Hematopoietic multipotent progenitor cell treated with erythropoietin and hydrocortisone succinate and interleukin-3 and kit ligand, for 6 days (in vitro differentiated cells): ENCODE data around the gene PCSK2.

ENCODE experiments used
- DNase-seq: peaks from one replicate; pipeline ENCODE4 v3.0.0-alpha.2; 2015

The PCSK2 gene

DNA sequence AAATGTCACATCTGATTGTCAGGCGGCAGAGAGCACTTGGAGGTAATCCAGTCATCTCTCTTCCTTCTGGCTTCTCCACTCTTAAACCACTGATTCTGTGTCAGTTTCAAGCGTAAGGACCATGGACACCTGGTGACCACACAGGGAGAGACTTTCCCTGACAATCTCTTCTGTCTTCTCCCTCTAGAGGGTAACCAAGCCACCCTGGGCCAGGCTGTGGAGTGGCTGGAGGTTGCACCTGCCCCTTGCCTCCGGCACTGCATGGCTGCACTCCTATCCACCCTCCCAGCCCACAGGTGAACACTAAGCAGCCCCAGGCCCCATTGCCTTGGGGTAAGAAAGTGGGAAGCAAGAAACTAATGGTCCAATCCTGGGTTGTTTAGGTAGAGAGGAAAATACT, 225.6 kb downstream of the PCSK2 start:
- DNase-seq = no peak

DNA sequence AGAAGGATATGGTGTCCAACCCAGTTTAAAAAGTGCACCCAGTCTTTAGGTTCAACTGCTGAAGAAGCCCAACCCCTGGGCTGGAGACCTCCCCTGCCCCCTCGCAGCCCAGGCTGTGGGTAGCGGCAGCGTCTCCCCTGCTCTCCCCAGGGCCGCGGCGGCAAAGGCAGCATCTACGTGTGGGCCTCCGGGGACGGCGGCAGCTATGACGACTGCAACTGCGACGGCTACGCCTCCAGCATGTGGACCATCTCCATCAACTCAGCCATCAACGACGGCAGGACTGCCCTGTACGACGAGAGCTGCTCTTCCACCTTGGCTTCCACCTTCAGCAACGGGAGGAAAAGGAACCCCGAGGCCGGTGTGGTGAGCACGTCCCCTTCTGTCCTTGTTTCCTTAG, 226.8 kb downstream of the PCSK2 start:
- DNase-seq = no peak

DNA sequence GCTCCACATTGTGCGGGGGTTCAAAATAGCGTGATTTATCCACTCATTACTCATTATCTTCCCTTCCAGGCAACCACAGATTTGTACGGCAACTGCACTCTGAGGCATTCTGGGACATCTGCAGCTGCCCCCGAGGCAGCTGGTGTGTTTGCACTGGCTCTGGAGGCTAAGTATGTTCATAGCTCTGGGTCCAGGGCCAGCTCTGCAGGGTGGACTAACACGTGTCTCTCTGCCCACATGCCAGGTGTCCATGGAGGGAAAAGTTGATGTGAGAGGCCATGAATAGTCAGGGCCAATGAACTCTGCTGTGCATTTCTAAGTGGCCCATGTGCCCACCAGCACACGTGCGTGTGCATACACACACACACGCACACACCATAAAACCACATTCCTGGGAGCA, 229.4 kb downstream of the PCSK2 start:
- DNase-seq = no peak

DNA sequence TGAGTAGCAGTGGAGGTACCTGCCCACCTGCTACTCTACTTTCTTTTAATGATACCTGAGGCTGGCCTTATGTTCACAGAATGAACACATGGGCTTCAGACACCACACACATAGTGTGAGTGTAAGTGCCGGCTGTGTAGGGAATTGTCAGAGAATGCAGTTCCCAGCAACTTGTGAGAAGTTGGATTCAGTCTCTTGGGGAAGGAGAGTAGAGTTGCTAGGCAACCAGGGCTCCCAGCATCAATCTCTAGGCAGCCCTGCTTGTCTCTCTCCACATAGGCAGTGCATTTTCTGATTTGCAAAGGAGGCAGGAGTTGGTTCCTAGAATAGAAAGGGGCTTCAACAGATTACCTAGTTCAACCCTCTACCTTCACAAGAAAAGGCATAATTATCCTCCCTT, 230.2 kb downstream of the PCSK2 start:
- no peak for DNase-seq

DNA sequence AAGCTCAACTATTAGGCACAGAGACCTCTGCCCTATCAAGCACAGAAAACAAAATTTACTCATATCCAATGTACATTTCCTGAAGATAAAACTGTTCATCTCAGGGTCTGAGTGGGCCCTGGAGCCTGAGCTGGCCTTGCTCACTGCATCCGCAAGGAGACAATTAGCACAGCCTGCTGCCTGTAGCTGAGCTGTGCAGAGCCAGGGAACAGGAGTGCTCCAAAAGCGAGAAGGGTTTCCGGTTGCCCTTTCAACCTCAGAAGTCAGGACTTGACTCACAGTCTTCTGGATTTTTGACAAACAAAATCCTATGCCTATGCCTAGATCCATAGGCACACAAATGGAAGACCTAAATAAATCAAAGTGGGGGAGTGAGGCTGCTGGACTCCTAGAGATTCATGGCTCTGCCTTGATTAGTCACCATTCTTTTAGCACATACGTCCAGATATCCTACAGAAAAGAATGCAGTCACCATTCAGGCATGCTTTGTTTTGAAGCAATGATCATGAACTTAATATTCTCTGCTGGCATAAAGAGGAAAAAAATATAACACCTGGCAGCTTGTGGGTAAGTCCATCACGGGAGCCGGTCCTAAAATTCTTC, 230.8 kb downstream of the PCSK2 start:
- DNase-seq = no peak

DNA sequence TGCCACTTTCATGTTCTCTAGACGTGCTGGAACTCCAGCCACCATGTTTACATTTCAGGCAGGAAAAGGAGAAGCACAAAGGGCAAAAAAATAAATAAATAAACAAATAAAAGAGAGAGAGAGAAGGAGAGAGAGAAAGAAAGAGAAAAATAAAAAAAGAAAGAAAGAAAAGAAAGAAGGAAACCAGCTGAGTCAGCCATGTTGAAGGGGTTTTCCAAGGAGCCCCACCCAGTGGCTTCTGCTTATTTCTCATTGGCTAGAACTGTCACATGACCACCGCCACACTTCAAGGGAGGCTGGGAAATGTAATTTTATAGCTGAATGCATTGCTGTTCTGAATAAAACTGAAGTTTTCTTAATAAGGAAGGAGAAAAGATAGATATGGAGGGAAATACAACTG, 233.3 kb downstream of the PCSK2 start:
- DNase-seq = peak; percentile 11

DNA sequence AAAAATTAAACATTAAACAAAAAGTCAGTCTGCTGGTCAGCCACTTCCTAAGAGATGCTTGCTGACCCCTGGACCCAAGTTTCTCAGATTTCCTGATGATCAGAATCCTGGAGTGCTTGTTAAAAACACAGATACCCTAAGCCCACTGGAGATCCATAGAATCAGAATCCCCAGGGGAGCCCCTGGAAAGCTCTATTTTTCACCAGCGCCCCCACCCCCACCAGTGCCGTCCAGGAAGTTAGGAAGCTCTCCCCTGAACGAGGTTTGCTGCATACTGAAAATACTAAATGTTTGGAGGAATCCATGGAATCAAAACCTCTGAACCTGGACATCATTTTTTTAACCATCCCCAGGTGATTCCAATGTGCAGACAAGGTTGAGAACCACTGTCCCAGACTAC, 235.1 kb downstream of the PCSK2 start:
- no peak for DNase-seq

DNA sequence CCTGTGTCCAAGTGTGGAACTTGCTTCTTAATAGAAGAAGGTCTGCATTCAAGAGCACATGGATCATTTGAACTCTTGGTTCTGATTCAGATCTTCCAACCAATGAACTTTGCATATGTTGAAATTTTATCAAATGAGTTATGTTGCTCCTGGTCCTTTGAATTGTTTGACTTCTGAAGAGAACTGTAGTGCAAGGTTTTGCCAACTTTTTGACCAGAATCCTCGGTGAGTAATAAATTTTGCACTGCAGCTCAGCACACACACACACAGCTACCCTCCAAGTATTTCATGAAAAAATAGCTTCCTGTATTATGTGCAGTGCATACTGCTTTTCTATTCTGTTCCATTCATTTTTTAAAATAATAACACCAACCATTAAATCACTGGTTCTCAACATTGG, 236.9 kb downstream of the PCSK2 start:
- DNase-seq = no peak

DNA sequence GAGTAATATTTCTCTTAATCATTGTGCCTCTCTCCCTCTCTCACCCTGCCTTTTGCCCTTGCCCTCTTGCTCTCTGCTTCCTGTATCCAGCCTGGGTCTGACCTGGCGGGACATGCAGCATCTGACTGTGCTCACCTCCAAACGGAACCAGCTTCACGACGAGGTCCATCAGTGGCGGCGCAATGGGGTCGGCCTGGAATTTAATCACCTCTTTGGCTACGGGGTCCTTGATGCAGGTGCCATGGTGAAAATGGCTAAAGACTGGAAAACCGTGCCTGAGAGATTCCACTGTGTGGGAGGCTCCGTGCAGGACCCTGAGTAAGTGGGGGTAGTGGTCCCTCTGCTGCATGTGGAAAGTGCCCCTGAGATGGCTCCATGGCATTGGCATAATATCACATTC, 238.4 kb downstream of the PCSK2 start:
- DNase-seq = no peak

DNA sequence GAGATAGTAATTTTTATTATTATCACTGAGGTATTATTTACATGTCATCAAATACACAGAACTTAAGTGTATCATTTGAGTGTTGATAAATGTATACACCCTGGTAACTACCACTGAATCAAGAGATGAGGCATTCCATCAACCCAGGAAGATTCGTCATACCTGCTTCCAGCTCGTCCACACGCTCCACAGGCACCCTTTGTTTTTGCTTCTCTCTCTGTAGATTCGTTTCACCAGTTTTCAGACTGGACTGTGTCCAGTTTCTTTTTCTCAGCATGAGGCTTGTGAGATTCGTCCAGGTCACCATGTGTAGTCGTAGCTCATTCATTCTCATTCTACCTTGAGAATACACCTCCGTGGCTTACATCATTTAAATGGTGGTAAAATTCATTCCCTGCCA, 239.8 kb downstream of the PCSK2 start:
- no peak for DNase-seq

DNA sequence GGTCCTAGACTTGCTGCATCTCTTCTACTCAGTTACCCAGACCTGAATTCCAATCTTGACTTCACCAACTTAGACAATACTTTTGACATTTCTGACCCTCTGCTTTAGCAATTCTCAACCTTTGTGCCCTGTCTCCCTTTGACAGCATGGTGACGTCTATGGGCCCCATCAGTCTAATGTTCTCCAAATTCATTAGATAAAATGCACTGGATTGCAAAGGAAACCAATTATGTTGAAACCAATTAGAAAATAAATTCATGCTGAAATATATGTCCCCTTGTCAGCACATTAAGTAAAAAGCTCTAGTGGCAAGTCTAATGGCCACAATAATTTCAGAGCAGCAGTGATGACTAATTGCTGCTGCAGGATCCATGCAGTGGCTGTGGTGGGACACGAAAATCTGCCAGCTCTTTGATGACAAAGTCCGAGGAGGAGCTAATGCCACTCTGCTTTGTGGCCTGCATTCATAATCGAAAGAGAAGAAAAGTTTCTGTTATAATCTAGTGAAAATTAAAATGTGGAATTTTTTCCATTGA, 240.3 kb downstream of the PCSK2 start:
- no peak for DNase-seq

DNA sequence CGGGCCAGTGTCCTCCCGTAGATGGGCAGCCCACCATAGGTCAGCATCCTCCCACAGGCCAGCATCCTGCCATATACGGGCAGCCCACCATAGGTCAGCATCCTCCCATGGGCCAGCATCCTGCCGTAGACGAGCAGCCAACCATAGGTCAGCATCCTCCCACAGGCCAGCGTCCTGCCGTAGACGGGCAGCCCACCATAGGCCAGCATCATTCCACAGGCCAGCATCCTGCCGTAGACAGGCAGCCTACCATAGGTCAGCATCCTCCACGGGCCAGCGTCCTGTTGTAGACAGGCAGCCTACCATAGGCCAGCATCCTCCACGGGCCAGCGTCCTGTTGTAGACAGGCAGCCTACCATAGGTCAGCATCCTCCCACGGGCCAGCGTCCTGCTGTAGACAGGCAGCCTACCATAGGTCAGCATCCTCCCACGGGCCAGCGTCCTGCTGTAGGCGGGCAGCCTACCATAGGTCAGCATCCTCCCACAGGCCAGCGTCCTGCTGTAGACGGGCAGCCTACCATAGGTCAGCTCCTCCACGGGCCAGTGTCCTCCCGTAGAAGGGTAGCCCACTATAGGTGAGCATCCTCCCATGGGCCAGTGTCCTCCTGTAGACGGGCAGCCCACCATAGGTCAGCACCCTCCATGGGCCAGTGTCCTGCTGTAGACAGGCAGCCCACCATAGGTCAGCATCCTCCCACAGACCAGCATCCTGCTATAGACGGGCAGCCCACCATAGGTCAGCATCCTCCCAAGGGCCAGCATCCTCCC, 241.4 kb downstream of the PCSK2 start:
- DNase-seq = no peak

DNA sequence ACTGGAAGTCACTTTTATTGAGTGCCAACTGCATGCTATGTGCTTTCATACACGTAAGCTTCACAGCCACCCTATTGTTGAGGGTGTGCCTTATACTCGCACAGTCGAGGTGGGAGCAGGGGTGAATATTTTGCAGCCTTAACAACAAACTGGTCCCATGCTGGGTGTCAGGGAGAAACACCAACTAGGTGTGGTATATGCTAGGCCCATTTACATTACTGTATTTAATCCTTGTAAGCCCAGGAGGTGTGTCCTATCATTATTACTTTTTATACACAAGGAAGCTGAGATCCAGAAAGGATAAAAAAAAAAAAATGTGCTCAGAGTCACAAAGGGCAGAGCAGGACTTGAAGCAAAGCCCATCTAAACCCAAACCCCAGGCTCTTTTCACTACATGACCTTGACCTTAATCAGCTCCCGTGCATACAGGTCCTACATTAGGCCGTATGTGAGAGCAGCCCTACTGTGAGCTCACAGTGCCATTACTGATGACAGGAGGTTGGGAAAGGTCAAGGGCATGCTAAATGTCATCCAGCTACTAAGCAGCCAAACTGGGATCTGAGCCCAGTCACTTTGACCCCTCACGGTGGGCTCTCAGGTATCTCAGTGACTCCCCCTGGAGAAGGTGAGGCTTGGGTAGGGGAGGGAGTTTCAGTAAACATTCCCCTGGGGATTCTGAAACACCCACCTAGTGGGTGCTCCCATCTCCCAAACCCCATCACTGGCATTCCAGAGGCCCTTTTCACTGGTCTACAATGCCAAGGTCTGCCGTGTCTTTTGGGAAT, 242.6 kb downstream of the PCSK2 start:
- no peak for DNase-seq

DNA sequence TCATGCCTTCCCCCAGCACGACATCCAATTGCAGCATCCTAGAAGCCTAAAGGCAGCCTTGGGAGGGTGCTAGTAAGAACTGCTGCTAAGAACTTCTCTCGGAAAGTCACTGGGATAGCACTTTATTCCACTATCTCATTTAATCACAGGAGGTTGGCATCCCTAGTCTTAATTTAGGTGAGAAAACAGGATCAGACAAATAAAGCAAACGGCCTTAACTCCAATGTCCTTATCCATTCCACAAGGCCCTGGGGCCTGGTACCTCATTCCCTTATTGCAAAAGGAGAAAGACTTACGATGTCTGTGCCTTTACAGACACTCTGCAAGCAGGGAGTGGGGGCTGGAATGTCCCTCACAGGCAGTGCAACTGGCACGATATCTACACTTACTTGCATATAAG, 243.7 kb downstream of the PCSK2 start:
- DNase-seq = no peak

DNA sequence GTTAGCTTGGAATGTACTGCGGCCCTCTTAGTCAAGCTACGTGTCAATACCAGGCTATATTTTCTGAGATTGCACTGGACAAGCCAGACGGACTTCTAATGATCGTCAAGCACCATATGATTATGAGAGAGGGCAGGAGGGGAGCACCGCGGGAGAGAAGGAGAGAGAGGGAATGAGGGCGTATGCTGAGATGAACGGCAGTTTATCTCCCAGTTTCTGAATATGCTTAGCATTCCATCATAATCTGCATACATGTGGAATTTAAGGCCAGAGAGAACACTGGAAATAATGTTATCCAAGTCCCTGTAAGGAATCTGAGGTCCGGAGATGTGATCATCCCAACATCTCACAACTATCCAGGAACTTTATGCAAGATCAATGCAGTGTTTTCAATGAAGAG, 244.1 kb downstream of the PCSK2 start:
- DNase-seq = no peak

DNA sequence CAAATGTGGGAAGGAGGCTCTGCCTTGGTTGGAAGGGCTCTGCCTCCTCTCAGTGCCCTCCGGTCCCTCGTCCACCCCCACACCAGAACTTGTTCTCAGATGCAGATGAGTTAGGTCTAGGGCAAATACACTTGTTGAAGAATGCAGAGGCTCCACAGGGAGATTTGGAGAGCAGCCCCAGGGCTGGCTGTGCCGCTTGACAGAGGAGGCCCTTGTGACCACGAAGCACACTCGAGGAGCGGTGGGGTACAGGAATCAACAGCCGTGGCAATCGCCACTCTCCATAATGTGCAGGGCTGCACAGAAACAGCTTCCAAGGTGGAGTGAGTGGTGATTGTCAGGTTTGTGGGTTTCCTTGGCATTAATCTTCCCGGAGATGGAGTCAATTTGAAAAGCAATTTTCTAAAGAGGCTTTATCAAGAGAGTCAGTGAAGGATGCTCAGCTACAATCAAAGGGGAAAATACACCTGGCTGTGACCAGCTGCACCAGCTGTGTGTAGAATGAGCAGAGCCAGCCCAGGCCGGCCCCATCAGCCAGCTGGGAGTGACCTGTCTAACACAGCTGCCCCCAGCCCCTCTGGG, 244.9 kb downstream of the PCSK2 start:
- DNase-seq = no peak

DNA sequence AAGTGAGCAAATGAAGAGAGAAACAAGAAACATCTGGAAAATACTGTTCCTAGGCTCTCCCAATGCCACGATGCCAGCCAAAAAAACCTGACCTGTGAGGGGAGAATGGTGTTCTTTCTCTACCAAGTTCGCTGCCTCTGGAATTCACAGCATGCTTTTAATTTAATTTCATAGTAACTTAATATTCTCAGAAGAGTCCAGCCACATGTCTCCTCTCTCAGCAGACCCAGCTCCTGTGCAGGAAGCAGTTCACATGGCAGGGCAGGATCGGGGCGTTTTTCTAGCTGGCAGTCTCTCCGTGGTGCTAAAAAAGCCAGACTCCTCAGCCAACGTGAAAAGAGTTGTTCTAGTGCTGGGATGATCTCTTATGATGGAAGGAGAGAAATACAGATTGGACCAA, 246.8 kb downstream of the PCSK2 start:
- no peak for DNase-seq

DNA sequence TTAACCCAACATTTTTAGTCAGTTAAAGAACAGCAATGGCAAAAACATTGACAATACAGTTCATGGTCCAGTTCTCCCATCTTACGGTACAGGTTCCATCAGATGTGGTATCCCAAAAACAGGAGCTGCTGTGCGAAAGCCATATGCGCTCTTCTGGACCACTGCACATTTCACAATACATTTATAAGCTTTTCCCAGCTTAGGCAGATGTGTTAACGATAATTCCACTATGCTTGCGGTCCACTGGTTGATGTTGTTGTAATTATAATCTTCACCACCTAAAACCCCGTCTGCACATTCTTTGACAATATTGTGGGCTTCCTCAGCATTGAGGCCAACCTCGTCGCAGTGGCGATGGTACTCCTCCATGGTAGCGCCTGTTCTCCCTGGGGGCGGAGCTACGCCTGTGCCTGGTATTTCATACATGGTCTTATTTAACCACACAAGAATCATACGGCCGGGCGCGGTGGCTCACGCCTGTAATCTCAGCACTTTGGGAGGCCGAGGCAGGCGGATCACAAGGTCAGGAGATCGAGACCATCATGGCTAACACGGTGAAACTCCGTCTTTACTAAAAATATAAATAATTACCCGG, 252.3 kb downstream of the PCSK2 start:
- DNase-seq = no peak

DNA sequence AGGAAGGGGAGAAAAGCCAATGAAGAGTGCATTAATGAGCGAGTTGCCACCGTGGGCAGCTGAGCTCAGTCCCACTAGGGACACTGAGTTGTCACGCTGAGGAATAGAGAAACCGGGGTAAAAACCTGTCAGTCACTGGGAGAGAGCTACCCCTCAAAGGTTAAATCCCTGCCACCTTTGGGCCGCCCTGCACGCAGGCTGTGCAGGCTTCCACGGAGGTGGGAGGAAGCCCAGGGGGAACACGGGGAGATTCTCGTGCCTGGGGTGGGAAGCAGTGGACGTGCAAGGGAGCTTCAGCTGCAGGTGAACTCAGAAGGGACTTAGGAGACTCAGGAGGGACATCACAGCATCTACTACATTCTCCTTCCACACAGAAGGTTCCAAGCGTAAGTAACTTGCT, 253.9 kb downstream of the PCSK2 start:
- no peak for DNase-seq

DNA sequence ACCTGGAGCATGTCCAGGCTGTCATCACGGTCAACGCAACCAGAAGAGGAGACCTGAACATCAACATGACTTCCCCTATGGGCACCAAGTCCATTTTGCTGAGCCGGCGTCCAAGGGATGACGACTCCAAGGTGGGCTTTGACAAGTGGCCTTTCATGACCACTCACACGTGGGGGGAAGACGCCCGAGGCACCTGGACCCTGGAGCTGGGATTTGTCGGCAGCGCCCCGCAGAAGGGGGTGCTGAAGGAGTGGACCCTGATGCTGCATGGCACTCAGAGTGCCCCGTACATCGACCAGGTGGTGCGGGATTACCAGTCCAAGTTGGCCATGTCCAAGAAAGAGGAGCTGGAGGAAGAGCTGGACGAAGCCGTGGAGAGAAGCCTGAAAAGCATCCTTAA, 254.8 kb downstream of the PCSK2 start:
- no peak for DNase-seq

DNA sequence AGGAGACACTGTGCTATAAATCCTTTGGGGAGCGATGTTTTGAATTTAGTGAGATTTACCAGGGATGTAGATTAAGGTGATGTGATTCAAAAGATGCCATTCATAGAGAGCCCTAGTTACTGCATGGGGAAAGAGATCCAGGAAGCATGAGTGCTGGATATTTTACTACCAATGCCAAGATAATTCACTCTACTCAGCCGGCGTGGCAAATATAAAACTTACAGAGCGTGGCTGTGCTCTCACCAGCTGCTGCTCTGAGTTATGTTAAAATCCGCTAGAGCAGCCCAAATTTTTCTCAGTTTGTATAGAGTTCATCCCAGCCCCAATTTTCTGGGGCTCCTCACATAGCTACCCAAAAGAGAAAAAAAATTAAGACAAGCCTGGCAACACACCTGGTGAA, 255.7 kb downstream of the PCSK2 start:
- DNase-seq = no peak

DNA sequence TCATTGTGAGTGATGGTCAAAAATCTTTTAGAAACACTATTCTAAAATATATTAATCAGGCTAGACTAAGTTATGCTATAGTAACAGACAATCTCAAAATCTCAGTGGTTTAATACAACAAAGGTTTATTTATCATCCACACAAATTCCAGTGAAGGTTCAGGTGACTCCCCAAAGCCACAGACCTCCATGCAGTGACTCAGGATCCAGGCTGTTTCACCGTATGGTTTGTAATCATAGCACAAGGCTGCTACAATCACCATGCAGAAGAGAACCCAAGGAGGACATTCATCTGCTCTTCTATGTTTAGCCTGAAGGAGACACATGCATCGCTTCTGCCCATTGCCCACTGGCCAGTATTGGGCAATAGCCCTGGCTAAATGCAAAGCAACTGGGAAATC, 258.2 kb downstream of the PCSK2 start:
- DNase-seq = no peak

DNA sequence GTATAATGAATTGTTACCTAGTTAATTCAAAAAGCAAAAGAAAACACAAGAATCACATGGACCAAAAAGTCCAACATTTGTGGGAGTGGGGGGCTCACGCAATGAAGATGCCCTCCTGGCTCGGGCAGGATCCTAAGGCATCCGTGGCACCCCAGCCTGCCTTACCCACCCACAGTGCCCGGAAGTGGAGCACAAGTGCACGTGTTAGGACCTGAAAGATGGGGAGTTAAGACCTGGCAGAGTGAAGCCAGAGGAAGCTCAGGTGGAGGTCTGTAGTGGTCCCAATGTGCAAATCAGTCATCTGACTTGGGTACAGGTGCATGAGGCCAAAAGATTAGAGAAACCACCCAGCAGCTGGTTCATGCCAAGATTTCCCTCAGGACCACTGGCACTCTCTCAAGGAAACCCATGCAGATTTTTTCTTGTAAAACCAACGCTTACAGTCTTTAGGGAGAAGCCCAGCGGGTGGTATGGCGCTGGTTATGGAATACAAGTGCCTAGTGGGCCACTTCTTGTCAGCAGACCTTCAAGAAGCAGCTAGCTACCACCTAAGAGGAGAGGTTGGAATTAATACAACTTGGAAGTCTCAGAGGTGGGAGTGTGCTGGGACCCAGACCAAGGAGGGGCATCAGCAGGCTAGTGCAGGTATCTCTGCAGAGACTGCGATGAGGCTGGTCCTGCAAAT, 262.2 kb downstream of the PCSK2 start:
- no peak for DNase-seq
